Measurements from ENCODE around the gene RALGAPA2.

DNA sequence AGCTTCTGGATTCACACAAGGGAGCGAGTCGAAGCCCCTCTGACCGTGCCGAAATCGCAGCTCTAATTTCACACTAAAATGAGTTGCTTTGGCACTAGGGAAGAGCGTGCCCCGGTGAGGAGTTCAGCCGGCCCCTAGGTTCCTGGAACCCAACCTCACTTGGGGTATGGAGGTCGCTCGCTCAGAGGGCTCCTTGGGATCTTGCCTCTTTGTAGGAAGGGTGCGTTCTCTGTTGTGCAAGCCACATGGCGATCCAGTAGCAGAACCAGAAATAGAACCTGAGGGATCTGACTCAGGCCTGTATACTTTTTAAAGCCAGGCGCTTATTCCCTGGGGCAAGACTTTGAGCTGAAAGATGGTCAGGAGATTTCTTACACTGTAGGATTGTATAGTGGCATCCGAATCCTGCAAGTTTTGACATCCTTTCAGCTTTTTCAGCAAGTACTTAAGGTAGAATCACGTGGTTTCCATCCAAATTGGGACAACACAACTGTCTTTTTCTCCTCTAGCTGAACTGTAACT, 861 bp upstream of the RALGAPA2 start:
- TF ChIP-seq, protein P1, sequence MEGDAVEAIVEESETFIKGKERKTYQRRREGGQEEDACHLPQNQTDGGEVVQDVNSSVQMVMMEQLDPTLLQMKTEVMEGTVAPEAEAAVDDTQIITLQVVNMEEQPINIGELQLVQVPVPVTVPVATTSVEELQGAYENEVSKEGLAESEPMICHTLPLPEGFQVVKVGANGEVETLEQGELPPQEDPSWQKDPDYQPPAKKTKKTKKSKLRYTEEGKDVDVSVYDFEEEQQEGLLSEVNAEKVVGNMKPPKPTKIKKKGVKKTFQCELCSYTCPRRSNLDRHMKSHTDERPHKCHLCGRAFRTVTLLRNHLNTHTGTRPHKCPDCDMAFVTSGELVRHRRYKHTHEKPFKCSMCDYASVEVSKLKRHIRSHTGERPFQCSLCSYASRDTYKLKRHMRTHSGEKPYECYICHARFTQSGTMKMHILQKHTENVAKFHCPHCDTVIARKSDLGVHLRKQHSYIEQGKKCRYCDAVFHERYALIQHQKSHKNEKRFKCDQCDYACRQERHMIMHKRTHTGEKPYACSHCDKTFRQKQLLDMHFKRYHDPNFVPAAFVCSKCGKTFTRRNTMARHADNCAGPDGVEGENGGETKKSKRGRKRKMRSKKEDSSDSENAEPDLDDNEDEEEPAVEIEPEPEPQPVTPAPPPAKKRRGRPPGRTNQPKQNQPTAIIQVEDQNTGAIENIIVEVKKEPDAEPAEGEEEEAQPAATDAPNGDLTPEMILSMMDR (IDR thresholded peaks at IDR 0.05; ENCODE audit: low read depth, low read length) = no peak
- TF ChIP-seq EZH2phosphoT487 (IDR thresholded peaks at IDR 0.05; ENCODE audit: low read depth) = no peak

All from OCI-LY3 (cell line).